Right lobe of liver (tissue), 4 donors: ENCODE results near the gene NPHP1.
"Not testable (repeated sequence)": the region's sequence is repeated elsewhere in the genome, so short reads cannot be mapped to it uniquely, and the experiment has no call there.

ENCODE experiments used
- POLR2A ChIP-seq: fragments of 450-650 bp; IDR thresholded peaks from one replicate; pipeline ENCODE4 v1.6.1; 2017; ENCODE audit warnings: antibody characterized with exemption, mild to moderate bottlenecking
- TF ChIP-seq, protein P1 (sequence below), 4 donors: fragments of 200-600 bp in 3 of 4; fragments of 450-650 bp in 1 of 4; IDR thresholded peaks; one replicate each; pipeline versions ENCODE4 v1.5.1 to v1.8.0; 2016 to 2022; ENCODE audit warnings: antibody characterized with exemption in 4 of 4, mild to moderate bottlenecking in 2 of 4
- donor health status: DM: no; HTN: no; CAD: no.
- donor health status: DM: no; HTN: no; CAD: no.
- donor health status: DM: no; HTN: yes; CAD: no.

- TF ChIP-seq, protein P1, sequence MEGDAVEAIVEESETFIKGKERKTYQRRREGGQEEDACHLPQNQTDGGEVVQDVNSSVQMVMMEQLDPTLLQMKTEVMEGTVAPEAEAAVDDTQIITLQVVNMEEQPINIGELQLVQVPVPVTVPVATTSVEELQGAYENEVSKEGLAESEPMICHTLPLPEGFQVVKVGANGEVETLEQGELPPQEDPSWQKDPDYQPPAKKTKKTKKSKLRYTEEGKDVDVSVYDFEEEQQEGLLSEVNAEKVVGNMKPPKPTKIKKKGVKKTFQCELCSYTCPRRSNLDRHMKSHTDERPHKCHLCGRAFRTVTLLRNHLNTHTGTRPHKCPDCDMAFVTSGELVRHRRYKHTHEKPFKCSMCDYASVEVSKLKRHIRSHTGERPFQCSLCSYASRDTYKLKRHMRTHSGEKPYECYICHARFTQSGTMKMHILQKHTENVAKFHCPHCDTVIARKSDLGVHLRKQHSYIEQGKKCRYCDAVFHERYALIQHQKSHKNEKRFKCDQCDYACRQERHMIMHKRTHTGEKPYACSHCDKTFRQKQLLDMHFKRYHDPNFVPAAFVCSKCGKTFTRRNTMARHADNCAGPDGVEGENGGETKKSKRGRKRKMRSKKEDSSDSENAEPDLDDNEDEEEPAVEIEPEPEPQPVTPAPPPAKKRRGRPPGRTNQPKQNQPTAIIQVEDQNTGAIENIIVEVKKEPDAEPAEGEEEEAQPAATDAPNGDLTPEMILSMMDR (IDR thresholded peaks at IDR 0.05) = not testable (repeated sequence)
- TF ChIP-seq POLR2A = not testable (repeated sequence)
Observed at GRCh38 chr2:110190169-110190568, 14.6 kb downstream of the NPHP1 start.
